ENCODE results near the gene LRRC8D. TPM values are rescaled to one million over a fixed set of nuclear protein-coding genes. Genes with fewer than 3 reads are reported as not detected.

LRRC8D gene
- total and polyA plus RNA-seq, 2 of the 4 experiments (the other 2 are of a cell fraction) = 34.1 to 35.3 TPM

- POLR2A ChIA-PET (ENCODE audit: unreplicated experiment) = interaction anchor here (0.6 kb wide), 1 partner anchor 885 kb away, joined by 3 read pairs; no protein-coding TSS in a partner anchor
- BruUV-seq (replicated peaks) = no TSS peak
- Histone ChIP-seq H2BK20ac (ENCODE audit: low read depth, low read length) (peak overlapping the region; percentile 57; the same call in 1 of the 2 replicates), H3K27me3 (ENCODE audit: control insufficient read depth, insufficient read depth, low read length) (no peaks in the 10 kb centered on the region), H3K9me3 (ENCODE audit: control insufficient read depth, insufficient read depth, low read length) (peaks cover 2% of the 10 kb centered on the region), H3K4me1 (ENCODE audit: control insufficient read depth, insufficient read depth, low read length) (peaks cover 21% of the 10 kb centered on the region), H3K79me1 (ENCODE audit: low read depth in 1 of 2, low read length in 2 of 2) (0 out of 4 replicates have a peak, but pooled peaks cover 0 to 4% of the 10 kb centered on the region in 2 experiments), H3K14ac (replicated peaks; ENCODE audit: low read depth, low read length) (peak overlapping the region; percentile 63; the same call in 1 of the 2 replicates), H4K5ac (ENCODE audit: low read depth, low read length) (no peak overlapping the region), H3K56ac (ENCODE audit: extremely low read depth, insufficient read depth, low read length) (no peak overlapping the region; the same call in 1 of the 2 replicates), H3K36me3 (ENCODE audit: control insufficient read depth, insufficient read depth, low read length) (no peaks in the 10 kb centered on the region), H3K4me2 (ENCODE audit: low read depth, low read length) (peak overlapping the region; percentile 31; the same call in 1 of the 2 replicates), H3K9ac (ENCODE audit: low read depth, low read length) (no peak overlapping the region), H4K20me1 (ENCODE audit: insufficient read depth, low read length) (no peaks in the 10 kb centered on the region), H2BK15ac (ENCODE audit: low read depth, low read length) (no peak overlapping the region), H2AK9ac (replicated peaks; ENCODE audit: low read depth, low read length, poor library complexity) (no peak overlapping the region), H2BK120ac (ENCODE audit: low read depth, low read length) (peak overlapping the region; percentile 59), H2AK5ac (ENCODE audit: low read depth, low read length) (no peak overlapping the region), H3K27ac (ENCODE audit: insufficient read depth, low read length) (peak overlapping the region; percentile 23; the same call in 1 of the 2 replicates), H3K4me3 (ENCODE audit: insufficient read depth, low read depth, low read length) (no peak overlapping the region), H4K91ac (ENCODE audit: insufficient read depth, low read depth, low read length) (peak overlapping the region; percentile 23; the same call in 1 of the 2 replicates), H2AFZ (replicated peaks; ENCODE audit: low read length, poor library complexity) (no peak overlapping the region), H4K8ac (ENCODE audit: low read depth in 2 of 2, low read length in 2 of 2) (peak overlapping the region; percentile 19 to 32; a peak in 2 of 4 replicates), H3K18ac (ENCODE audit: low read depth, low read length) (peak overlapping the region; percentile 80), H2BK5ac (ENCODE audit: low read depth, low read length, poor library complexity, severe bottlenecking) (no peak overlapping the region), H3K4ac (ENCODE audit: low read depth, low read length) (peak overlapping the region; percentile 61; the same call in 1 of the 2 replicates), H3K9me1 (ENCODE audit: insufficient read depth, low read length) (peaks cover 23% of the 10 kb centered on the region), H3K23ac (ENCODE audit: low read depth, low read length) (no peak overlapping the region)
- TF ChIP-seq NFE2L2 (IDR thresholded peaks at IDR 0.05; ENCODE audit: low read depth, low read length) (no peak), BHLHE40 (IDR thresholded peaks at IDR 0.05; ENCODE audit: low read depth, low read length) (no peak), MAFK (IDR thresholded peaks at IDR 0.05; ENCODE audit: low read depth, low read length) (peak; percentile 26; the same call in 1 of the 2 replicates)
- intact Hi-C loops (cut with micrococcal nuclease) = no loop called here
- in situ Hi-C loops (cut with MboI; ENCODE audit: low sequenced_read_pairs) = no loop called here
- DNase-seq (peak; percentile 31), ATAC-seq (ENCODE audit: low read depth) (peak; percentile 18; the same call in 1 of the 2 replicates)
- dilution Hi-C loops (cut with HindIII; ENCODE audit: low sequenced_read_pairs, unreplicated experiment) = no loop called here
- CTCF ChIA-PET = interaction anchor here (0.5 to 1.4 kb wide), 4 partner anchors 10 to 101 kb away, joined by 3 read pairs; no protein-coding TSS in a partner anchor
- WGBS, 2 experiments (ENCODE audit: extremely low coverage in 2 of 2, insufficient read length in 1 of 2) = no CpG with 5 or more reads among the region's 5 CpGs
These were observed 123.3 kb downstream of the LRRC8D start for GRCh38 chr1:89943846-89944781.
